ENCODE results near the gene PDCD1. TPM values are rescaled to one million over a fixed set of nuclear protein-coding genes. Genes with fewer than 3 reads are reported as not detected.
"Not testable (repeated sequence)": the region's sequence is repeated elsewhere in the genome, so short reads cannot be mapped to it uniquely, and the experiment has no call there.

PDCD1 gene
- total RNA-seq, 2 experiments from 2014 or later = 19.4 to 20.3 TPM

GRCh38 chr2:241818943-241819270, 39.8 kb downstream of the PDCD1 start:
- ChIA-PET CTCF (no interaction called here), POLR2A (no interaction called here)
- intact Hi-C loops (cut with micrococcal nuclease) = no loop called here
- Mint-ChIP-seq H3K4me1 (ENCODE audit: low read depth) (peaks cover 5% of the 10 kb centered on the region), H3K27ac (no peak overlapping the region), H3K36me3 (ENCODE audit: low read depth) (no peaks in the 10 kb centered on the region), H3K4me3 (no peak overlapping the region), H3K9me3 (peaks cover 3% of the 10 kb centered on the region), H3K27me3 (peaks cover 9% of the 10 kb centered on the region)
- TF ChIP-seq CTCF (IDR thresholded peaks at IDR 0.05) = no peak
- DNase-seq (no peak), ATAC-seq (no peak)

DNA sequence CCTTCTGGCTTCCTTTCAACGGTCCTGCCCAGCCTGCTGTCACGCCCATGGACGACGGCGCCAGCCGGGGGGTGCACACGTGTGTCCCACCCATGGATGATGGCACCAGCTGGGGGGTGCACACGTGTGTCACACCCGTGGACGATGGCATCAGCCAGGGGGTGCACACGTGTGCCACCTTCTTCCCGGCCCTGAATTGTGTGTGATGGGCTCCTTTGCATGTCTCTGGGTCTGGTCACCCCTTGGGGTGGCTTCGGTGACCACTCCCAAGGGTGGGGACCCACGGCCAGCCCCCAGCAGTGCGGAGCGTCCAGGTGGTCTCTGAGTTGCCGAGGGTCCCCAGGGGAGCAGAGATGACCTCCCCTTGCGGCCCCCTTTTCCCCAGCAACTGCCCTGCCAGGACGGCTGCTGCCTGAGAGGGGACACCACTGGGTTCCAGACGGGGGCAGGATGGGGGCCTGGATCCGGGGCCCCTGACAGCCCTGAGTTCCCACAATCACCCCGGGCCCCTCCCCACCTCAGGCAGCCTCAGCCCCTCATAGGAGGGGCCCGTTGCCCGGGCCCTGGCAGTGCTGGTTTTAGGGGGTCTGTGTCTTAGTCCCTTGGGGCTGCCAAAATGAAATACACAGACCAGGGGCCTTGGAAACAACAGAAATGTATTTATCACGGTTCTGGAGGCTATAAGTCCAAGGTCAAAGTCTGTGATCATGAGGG, 40.3 kb downstream of the PDCD1 start:
- intact Hi-C loops (cut with micrococcal nuclease) = no loop called here
- no peak overlapping the region for H3K4me3 Mint-ChIP-seq
- POLR2A ChIA-PET = no interaction called here
- no peak overlapping the region for H3K27ac Mint-ChIP-seq
- ATAC-seq = no peak
- no peak for TF ChIP-seq CTCF (IDR thresholded peaks at IDR 0.05)
- peaks cover 9% of the 10 kb centered on the region for H3K27me3 Mint-ChIP-seq
- H3K36me3 Mint-ChIP-seq (ENCODE audit: low read depth) = no peaks in the 10 kb centered on the region
- H3K4me1 Mint-ChIP-seq (ENCODE audit: low read depth) = peaks cover 7% of the 10 kb centered on the region
- CTCF ChIA-PET = no interaction called here
- H3K9me3 Mint-ChIP-seq = no peaks in the 10 kb centered on the region
- DNase-seq = no peak

DNA sequence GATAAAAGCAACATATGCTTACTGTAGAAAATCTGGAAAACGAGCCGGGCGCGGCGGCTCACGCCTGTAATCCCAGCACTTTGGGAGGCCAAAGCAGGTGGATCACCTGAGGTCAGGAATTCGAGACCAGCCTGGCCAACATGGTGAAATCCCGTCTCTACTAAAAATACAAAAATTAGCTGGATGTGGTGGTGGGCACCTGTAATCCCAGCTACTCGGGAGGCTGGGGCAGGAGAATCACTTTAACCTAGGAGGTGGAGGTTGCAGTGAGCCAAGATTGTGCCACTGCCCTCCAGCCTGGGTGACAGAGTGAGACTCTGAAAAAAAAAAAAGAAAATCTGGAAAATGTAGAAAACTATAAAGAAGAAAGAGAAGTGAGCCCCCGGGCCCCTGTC, 40.9 kb downstream of the PDCD1 start:
- CTCF ChIA-PET; intact Hi-C loops (cut with micrococcal nuclease); ATAC-seq; H3K27ac Mint-ChIP-seq; H3K27me3 Mint-ChIP-seq; DNase-seq; H3K4me1 Mint-ChIP-seq (ENCODE audit: low read depth); H3K9me3 Mint-ChIP-seq; POLR2A ChIA-PET; H3K4me3 Mint-ChIP-seq; H3K36me3 Mint-ChIP-seq (ENCODE audit: low read depth): not testable (repeated sequence)

GRCh38 chr2:241817126-241817820, 41.4 kb downstream of the PDCD1 start:
- Mint-ChIP-seq H3K9me3 (no peaks in the 10 kb centered on the region), H3K4me1 (ENCODE audit: low read depth) (peaks cover 7% of the 10 kb centered on the region), H3K36me3 (ENCODE audit: low read depth) (no peaks in the 10 kb centered on the region), H3K27ac (no peak overlapping the region), H3K27me3 (peaks cover 4% of the 10 kb centered on the region), H3K4me3 (no peak overlapping the region)
- intact Hi-C loops (cut with micrococcal nuclease) = no loop called here
- DNase-seq (no peak), ATAC-seq (no peak)
- POLR2A ChIA-PET = no interaction called here
- TF ChIP-seq CTCF (IDR thresholded peaks at IDR 0.05) = no peak
- CTCF ChIA-PET = no interaction called here

DNA sequence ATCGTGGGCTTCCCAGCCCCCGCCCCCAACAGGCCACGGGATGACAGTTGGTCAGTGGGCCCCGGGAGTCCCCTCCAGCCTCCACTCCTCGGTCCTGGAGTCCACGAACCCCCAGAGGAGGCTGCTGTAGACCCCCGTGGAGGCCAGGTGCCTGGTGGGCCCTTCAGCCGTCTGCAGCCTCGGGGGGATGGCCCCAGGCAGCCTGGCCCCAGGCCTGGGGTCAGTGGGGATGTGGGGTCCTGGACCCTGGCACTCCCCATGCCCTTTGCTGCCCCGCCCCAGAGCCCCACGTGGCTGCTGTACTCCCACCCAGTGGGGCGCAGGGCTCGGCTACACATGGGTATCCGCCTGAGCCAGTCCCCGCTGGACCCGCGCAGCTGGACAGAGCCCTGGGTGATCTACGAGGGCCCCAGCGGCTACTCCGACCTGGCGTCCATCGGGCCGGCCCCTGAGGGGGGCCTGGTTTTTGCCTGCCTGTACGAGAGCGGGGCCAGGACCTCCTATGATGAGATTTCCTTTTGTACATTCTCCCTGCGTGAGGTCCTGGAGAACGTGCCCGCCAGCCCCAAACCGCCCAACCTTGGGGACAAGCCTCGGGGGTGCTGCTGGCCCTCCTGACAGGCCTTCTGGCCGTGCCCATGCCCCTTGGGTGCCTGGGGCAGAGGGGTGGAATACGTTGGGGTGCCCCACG, 42.1 kb downstream of the PDCD1 start:
- no peaks in the 10 kb centered on the region for H3K9me3 Mint-ChIP-seq
- no peak overlapping the region for H3K4me3 Mint-ChIP-seq
- no peaks in the 10 kb centered on the region for H3K36me3 Mint-ChIP-seq (ENCODE audit: low read depth)
- peaks cover 4% of the 10 kb centered on the region for H3K27me3 Mint-ChIP-seq
- H3K27ac Mint-ChIP-seq = no peak overlapping the region
- H3K4me1 Mint-ChIP-seq (ENCODE audit: low read depth) = peaks cover 7% of the 10 kb centered on the region
- intact Hi-C loops (cut with micrococcal nuclease) = no loop called here
- TF ChIP-seq CTCF (IDR thresholded peaks at IDR 0.05) = no peak
- ChIA-PET CTCF (no interaction called here), POLR2A (no interaction called here)
- ATAC-seq = no peak
- no peak for DNase-seq

Data from activated CD8-positive, alpha-beta T cell treated with anti-CD3 and anti-CD28 coated beads for 36 hours (primary cell).